GM21367 (cell line): Measurements from ENCODE around the gene PALM3.

Experiments
- ATAC-seq: cut with Tn5 transposase; IDR thresholded peaks from one replicate; pipeline ENCODE4 v1.9.1; 2021; ENCODE audit not compliant: unreplicated experiment

PALM3 gene

DNA sequence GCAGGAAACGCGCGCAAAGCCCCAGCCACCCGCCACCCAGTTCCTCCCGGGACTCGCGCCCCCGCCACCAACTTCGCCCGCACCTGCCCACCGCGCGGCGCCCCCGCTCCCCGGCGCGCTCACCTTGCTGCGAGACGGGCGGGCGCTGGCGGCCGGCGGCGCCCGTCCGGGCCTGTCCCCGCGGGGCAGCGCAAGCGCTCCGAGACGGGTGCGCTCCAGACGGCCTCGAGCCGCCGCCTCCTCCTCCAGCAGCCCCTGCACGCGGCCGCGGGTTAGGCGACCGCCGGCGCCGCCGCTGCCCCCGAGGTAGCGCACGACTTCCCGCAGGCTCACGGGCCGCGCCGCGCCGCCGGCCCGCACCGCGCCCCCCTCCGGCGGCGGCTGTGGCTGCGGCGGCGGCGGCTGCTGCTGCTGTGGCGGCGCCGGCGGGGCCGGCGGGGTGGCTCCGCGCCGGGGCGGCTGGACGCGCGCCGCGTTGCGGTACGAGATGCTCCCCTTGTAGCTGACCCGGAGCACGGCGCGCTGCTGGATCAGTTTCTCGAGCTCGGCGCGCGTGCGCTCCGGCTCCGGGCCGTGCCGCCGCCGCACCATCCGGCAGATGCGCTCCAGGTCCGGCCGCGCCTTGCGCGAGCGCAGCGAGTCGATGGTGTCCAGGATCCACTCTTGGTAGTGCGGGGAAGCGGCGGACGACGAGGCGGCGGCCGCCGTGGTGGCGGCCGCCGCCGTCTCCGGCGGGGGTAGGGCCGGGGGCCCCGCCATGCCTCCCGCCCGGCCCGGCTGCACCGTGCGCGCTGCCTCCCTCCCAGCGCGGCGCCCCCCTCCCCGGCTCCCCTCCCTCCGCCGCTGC, 28.0 kb upstream of the PALM3 start:
- peak; percentile 6 for ATAC-seq

DNA sequence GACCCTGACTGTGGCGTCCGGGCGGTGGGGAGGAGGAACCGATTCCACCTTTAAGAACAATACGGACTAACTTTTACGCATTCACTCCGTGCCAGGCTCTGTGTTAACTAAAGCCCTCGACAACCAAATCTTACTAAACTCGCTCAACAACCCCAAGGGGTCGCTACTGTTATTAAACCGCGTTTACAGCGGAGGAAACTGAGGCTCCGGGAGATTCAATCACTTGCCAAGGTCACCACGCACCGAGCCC, 27.5 kb upstream of the PALM3 start:
- ATAC-seq = no peak

DNA sequence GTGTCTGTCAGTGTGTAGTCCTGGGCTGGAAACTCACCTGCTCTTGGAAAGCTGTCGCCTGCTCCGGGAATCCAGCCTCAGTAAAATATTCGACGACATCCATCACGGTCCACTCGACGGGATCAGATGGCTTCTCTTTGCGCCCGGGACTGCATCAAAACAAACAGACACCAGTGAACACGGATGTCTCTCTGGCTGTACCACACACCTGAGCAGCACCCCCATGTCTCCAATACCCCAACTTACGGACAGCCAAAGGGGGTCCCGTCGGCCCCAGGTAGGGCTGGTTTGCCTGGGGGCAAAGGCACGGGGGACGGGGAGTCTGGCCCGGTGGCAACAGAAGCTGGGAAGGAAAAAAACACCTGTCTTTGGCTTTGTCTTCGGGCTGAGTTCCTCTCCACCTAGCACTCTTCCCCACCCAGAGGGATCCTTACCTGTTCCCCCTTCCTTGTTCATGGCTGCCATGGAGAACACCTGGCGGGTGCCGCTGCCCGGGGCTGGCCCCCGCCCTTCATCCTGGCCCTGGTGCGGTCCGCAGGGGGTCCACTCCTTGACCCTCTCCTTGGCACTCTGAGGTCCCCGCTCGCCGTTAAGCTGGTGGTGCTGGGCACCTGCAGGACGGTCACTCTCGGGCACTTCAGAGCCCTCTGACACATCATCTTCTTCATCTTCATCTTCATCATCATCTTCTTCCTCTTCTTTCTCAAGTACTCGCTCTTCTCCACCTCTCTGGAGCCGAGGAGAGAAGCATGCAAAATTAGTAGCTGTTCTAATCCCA, 26.9 kb upstream of the PALM3 start:
- no peak for ATAC-seq

DNA sequence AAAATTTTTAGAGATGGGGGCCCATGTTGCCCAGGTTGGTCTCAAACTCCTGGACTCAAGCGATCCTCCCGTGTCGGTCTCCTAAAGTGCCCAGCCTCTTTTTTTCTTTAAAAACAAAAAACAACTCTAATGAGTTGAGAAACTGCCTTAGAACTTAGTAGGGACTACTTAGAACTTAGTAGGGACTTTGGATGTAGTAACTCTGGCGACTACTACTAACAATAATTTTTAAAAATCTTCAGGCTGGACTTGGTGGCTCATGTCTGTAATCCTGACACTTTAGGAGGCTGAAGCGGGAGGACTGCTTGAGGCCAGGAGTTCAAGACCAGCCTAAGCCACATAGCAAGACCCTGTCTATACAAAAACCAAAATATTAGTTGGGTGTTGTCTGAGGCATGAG, 24.2 kb upstream of the PALM3 start:
- ATAC-seq = no peak

DNA sequence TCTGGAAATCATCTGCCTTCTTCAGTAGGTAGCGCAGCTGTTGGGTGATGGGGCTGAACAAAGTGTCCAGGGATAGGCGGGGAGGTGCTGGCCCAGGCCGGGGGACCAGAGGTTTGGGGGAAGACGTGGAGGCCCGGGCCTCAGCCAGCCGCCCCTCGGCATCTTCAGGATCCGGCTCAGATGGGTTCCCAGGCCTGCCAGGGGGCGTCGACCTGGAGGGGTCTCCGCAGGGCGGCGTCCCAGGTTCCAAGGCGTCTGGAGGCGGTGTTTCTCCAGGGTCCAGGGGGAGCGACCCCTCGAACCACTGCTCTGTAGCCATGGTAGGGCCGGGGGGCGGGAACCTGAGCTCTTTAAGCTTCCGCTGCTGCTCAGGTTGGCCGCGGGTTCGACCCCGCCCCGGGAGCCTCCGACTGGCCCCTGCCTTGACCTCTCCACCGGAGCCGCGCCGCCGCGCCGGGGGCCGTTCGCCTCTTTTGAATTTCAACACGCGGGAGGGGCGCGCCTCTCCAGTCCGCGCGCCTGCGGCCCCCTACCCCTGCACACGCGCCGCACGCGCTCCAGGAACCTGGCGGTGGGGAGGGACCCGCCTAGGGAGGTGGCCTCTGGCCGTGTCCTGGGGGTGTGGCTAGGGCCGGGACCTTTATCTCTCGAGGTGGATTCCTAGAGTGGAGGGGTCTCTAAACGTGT, 23.6 kb upstream of the PALM3 start, which contains the start of gene C19orf67:
Gene C19orf67, minus strand, starts transcription at position 475 of the 687 bp plus-strand sequence. Its CDS starts 156 bp downstream, at position 319.
- ATAC-seq = no peak

DNA sequence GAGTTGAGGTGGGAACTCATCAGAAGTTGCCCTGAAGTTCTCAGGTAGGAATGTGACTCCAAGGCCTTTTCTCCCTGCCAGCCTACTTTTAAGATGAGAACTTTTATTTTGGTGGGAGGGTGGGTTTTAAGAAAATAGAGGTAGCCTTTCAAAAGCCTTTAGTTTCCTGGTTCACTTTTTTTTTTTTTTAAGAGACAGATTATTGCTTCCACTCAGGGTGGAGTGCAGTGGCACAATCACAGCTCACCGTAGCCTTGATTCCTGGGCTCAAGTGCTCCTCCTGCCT, 20.7 kb upstream of the PALM3 start:
- no peak for ATAC-seq

DNA sequence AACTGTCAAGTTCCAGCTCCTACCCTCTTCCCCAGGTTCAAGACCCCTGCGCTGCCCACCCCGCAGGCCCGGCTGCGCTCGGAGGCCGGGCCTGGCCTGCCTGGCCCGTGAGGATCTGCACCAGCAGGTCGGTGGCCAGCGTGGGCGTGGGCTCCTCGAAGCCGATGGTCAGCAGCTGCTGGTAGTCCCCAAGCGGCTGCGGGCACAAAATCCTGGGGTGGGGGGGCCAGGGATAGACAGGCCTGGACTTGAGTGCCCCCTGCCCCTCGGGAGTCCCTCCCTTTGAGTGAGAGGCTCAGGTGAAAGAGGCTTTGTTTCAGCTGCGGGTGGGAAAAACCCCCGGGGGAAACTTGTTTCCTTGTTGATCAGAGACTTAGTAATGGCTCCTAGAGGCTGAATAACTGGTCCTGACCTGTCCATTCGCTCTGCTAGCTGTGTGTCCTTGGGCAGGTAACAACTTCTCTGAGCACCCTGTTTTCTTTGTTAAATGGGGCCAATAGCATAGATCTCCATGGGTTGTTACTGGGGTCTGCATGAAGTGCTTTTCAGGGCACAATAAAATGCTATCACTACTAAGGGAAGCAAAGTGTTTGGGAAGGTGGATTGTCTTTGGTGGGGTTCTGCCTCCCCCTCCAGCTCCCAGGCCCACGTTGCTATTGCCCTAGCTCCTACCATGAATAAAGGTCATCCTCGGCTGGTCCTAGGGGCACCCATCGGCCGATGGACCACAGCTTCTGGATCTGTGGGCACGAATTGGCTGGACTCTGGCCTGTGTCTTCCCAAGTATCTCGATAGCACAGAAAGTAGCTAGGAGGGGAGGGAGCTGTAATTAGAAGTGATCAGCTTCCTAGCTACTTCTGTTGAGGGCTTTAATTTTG, 20.2 kb upstream of the PALM3 start:
- ATAC-seq = no peak

DNA sequence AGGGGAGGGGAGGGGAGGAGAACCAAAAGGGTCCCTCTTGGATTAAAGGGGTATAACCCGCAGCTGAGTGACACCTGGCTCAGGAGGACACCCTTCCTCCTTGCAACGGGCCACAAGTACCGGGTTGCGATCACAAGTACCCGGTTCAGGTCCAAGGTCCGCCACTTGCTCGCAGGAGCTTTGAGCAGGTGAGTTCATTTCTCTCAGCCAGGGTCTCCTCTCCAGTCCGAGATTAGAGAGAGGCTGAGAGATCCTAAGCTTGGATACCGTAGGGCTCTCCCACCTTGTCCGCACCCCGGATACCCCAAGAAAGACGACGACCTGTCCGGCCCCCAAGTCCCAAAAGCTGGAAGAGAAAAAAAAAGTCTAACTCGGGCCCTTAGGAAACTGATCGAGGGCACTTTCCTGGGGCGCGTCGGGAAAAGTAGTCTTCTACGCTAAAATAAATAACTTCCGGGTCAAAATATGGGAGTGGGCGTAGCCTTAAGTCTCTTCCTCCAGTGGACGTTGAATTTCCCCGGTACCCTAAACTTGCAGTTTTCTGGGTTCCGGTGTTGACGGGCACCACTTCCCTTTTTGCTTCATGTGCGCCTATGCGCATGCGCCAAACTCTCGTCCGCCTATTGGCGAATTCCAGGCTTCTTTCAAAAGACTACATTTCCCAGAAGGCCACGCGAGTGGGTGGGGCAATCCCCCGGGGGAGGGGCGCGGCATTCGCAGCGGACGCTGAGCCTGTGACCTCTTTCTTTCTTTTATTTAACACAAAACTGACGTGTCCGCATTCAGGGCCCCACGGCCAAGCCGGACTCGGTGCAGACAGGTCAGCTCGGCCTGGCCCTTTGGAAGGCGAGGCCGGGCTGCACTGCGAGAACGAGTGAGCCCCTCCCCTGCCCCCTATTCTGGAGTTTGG, 19.3 kb upstream of the PALM3 start:
- peak; percentile 62 for ATAC-seq

DNA sequence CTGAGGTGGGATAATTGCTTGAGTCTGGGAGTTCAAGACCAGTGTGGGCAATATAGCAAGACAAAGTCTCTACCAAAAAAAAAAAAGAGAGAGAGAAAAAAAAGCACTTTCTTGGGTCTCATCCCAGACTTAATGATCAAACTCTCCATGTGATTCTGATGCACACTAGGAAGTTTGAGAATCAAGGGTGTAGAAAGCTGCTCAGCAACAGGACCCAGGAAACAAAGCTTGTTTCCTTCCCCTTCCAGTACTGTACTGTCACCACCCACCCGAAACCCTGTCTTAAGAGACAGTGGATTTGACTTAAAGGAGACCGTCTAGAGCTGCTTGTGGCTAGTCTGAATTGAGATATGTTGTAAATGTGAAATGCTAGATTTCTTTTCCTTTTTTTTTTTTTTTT, 16.5 kb upstream of the PALM3 start:
- no peak for ATAC-seq

DNA sequence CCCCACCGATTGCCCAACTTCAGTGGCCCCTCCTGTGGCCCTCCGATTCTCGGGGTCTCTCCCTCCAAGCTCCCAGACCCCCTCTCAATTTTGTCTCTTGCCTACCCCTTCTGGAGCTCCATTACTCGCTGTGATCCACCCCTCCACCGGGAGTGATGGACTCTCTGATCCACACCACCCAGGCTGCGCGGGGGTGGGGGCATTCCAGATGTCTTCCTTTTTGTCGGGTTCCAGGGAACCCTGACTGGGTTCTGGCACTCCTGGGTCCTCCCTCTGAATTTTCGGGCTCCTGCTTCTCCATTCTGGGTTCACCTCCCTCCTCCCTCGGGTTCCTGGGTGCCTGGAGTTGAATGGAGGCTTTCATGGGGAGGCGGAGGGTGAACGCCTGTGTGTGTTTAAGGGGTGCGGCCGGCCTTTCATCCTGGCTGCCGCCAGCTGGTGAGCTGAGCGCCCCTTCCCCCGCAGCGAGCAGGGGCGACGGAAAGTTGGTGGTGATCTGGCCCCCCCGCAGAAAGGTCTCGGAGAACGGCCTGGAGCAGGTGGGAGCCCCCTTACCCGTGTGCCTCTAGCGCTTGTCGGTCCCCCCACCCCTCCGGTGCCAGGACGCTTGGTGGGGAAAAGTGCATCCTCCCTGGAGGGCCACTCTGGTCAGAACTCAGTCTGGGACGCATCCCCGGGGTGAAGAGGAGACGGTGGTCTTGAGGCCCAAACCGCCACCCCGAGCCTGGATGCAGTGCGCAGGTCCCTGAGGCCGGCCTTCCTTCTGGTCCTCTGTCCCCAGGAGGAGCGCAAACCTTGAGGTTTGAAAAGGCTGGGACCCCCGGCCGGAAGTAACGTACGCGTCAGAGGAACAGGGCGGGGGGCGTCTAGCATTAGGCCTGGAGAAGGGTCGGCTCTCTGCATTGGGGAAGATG, 12.3 kb upstream of the PALM3 start:
- ATAC-seq = no peak

DNA sequence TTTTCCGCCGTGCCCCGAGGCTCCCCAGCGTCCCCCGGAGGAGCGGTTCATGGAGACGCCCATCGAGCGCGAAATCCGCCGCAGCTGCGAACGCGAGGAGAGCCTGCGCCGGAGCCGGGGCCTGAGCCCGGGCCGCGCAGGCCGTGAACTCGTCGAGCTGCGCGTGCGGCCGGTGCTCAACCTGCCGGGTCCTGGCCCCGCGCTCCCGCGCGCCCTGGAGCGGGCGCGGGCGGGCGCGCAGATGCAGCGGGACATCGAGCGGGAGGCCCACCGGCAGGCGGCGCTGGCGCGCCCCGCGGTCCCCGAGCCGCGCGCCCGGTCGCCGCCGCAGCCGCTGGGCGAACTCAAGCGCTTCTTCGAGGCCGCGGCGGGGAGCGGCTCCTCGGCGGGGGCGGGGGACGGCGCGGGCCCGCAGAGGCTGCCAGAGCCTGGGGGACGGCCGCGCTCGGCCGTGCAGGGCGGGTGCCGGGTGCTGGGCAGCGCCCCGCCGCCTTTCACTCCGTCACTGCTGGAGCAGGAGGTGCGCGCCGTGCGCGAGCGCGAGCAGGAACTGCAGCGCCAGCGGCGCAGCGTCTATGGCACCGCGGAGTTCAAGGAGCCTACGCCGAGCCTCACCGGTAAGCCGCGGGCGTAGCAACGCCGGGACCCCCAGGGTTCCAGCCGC, 11.5 kb upstream of the PALM3 start:
- ATAC-seq = no peak

DNA sequence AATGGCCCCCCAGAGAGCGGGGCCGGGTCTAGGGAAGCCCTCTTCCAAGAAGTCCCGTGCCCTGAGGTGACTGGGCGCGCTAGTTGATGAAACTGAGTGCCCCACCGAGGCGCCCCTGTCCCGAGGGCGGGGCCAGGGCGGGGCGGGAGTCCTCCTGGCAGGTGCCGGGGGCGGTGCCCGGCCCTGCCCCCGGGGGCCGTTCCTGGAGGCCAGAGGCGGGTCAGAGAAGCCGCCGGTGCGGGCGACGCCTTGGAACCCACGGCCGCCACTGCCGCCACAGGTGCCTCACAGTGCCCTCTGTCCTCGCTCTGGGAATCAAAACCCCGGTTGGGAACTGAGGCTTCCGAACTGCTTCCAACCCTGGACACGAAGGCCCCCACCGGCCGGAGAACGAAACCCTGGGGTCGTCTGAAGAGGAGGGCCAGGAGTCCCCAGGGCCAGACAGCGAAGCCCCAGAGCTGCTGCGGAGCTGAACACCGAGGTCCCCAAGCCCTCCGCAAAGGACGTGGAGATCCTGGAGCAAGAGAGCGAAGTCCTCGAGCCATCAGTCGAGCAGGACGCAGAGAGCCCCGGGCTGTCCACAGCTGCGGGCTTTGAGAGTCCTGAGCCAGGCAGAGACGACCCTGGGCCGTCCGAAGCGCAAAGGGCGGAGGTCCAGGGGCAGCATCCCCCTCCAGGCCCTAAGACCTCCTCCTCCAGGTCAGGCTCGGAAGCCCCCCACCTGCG, 10.8 kb upstream of the PALM3 start, which contains the start of gene MISP3:
Gene MISP3, plus strand, starts transcription at position 252 of the 726 bp plus-strand sequence. CDS start 524 bp downstream, outside the sequence.
- no peak for ATAC-seq

DNA sequence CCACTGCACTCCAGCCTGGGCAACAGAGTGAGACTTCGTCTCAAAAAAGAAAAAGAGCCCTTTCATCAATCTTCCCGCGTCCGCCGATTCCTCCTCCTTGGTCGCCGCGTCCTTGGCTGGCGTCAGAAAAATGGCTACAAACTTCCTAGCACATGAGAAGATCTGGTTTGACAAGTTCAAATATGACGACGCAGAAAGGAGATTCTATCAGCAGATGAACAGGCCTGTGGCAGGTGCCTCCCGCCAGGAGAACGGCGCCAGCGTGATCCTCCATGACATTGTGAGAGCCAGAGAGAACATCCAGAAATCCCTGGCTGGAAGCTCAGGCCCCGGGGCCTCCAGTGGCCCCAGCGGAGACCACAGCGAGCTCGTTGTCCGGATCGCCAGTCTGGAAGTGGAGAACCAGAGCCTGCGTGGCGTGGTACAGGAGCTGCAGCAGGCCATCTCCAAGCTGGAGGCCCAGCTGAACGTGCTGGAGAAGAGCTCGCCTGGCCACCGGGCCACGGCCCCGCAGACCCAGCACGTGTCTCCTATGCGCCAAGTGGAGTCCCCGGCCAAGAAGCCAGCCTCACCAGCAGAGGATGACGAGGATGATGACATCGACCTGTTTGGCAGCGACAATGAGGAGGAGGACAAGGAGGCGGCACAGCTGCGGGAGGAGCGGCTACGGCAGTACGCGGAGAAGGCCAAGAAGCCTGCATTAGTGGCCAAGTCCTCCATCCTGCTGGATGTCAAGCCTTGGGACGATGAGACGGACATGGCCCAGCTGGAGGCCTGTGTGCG, 8.6 kb upstream of the PALM3 start:
- no peak for ATAC-seq

DNA sequence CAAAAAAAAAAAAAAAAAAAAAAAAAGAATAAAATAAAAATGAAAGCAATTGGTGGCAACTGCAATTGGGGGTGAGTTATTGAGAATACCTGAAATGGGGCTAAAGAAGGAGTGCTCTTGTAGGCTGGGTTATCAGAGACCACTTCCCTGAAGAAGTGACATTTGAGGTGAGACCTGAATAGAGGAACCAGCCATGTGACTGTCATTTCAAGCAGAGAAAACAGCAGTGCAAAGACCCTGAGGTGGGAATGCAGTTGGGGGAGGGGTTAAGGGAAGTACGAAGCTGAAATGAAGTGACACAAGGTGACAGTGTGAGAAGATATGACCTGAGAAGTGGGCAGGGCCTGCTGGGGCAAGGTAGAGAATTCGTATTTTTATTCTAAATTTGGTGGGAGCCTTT, 4.3 kb upstream of the PALM3 start:
- ATAC-seq = no peak

DNA sequence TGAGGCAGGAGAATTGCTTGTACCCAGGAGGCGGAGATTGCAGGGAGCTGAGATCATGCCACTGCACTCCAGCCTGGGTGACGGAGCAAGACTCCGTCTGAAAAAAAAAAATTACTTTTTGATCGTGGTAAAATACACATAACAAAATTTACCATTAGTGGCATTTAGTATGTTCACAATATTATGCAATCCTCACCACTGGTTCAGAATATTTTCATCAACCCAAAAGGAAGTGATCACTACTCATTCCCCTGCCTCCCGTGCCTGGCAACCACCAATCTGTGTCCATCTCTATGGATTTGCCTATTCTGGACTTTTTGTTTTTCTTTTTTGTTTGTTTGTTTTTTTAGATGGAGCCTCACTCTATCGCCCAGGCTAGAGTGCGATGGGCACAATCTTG, 1.2 kb upstream of the PALM3 start:
- no peak for ATAC-seq

DNA sequence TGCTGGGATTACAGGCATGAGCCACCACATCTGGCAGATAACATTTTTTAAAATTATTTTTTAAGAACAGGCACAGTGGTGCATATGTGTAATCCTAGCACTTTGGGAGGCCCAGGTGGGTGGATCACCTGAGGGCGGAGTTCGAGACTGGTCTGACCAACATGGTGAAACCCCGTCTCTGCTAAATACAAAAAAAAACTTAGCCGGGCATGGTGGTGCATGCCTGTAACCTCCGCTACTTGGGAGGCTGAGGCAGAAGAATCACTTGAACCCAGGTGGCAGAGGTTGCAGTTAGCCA, 631 bp upstream of the PALM3 start:
- ATAC-seq = no peak

DNA sequence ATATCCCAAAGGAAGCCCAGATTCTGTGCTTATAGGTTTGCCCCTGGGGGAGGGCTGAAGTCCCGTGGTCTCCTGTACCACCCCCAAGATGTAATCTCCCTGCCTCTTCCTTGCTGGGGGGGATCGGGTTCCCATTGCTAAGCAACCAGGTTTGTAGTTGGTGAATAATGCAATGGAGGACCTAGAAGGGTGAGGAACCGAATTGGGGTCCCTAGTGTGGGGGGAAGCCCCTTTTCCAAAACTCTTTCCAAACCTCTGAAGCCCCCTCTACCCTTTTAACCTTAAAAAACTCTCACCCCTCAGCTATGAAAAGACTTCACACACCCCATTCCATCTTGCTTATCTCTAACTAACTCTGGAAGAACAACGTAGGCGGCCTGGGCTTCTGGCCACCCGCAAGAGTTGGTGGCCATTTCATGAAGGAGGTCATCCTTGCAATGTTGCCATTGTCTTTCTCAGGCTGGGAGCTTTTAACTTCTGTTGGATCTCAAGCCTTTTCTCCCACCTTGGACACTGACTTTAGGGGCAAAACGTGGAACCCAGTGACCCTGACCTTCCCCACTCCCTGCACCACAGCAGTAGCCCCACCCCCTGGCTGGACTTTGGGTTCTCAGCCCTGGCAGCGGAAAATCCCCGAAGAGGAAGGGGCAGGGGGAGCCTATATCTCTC, 661 bp downstream of the PALM3 start:
- ATAC-seq = no peak
